Spleen (tissue), 7 donors: Measurements from ENCODE around the gene CPD.

Source experiments
- POLR2AphosphoS5 ChIP-seq, 3 donors: sonication (generic); formaldehyde crosslinking; IDR thresholded peaks; one replicate each; pipeline ENCODE4 v1.5.1; 2017; ENCODE audit warnings: antibody characterized with exemption in 3 of 3
- TF ChIP-seq, protein P1 (sequence below), 11 experiments: fragments of 200-600 bp in 7 of 11; fragments of 450-650 bp in 4 of 11; sonication (generic) in 4 of 11; IDR thresholded peaks in 8 of 11; conservative IDR thresholded peaks in 3 of 11; 1 replicate in 7 of 11; 2 replicates in 4 of 11; pipeline versions ENCODE4 v1.4.0 to v1.8.0; 2016 to 2021; ENCODE audit warnings: antibody characterized with exemption in 11 of 11, inconsistent platforms in 4 of 11, mild to moderate bottlenecking in 1 of 11
- donor health status: DM: no; HTN: no; CAD: no; lungs with moderate emphysema.
- donor health status: DM: no; HTN: no; CAD: no.
- donor health status: DM: no; HTN: no; CAD: no.

DNA sequence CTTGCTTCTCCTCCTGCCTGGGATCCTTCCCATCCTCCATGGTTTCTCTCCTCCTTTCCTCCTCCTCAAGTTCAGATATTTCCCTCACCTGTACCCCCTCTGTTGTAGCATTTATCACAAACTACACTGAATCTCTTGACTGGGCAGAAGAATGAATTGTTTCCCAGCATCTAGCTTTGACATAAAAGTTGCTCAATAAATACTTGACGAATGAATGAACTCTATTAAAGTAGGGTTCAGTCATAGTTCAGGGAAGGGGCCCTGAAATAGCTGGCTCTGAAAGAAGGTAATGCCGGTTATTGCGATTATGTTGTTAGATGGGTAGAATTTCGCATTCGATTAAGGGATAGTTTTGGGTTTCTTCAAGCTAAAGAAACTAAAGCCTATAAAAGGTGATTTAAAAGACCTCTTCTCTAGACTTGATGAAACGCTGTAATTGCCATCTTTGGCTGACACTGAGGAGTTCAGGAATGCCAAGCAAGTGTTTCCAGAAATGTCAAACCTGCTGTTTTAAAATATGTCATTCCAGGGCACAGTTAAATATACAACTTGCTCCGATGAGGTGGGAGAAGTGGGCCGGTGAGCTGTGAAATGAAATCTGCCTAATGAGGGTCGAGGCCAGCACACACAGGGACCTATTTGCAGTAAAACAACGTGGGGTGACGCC, 1.0 kb upstream of the CPD start:
- TF ChIP-seq, protein P1, sequence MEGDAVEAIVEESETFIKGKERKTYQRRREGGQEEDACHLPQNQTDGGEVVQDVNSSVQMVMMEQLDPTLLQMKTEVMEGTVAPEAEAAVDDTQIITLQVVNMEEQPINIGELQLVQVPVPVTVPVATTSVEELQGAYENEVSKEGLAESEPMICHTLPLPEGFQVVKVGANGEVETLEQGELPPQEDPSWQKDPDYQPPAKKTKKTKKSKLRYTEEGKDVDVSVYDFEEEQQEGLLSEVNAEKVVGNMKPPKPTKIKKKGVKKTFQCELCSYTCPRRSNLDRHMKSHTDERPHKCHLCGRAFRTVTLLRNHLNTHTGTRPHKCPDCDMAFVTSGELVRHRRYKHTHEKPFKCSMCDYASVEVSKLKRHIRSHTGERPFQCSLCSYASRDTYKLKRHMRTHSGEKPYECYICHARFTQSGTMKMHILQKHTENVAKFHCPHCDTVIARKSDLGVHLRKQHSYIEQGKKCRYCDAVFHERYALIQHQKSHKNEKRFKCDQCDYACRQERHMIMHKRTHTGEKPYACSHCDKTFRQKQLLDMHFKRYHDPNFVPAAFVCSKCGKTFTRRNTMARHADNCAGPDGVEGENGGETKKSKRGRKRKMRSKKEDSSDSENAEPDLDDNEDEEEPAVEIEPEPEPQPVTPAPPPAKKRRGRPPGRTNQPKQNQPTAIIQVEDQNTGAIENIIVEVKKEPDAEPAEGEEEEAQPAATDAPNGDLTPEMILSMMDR (IDR thresholded peaks at IDR 0.05 in 8 of 11, conservative IDR thresholded peaks at IDR 0.05 in 3 of 11), result no peak
- TF ChIP-seq POLR2AphosphoS5 (IDR thresholded peaks at IDR 0.05), result no peak
